NOMO-1 (cell line): ENCODE data around the gene LCAT.
"Not testable (repeated sequence)": the region's sequence is repeated elsewhere in the genome, so short reads cannot be mapped to it uniquely, and the experiment has no call there.

Experiments used
- DNase-seq, 2 experiments: peaks; one replicate each; lab custom pipeline; 2025; ENCODE audit not compliant: unreplicated experiment in 2 of 2; lab: John Stamatoyannopoulos, UW

The LCAT gene

DNA sequence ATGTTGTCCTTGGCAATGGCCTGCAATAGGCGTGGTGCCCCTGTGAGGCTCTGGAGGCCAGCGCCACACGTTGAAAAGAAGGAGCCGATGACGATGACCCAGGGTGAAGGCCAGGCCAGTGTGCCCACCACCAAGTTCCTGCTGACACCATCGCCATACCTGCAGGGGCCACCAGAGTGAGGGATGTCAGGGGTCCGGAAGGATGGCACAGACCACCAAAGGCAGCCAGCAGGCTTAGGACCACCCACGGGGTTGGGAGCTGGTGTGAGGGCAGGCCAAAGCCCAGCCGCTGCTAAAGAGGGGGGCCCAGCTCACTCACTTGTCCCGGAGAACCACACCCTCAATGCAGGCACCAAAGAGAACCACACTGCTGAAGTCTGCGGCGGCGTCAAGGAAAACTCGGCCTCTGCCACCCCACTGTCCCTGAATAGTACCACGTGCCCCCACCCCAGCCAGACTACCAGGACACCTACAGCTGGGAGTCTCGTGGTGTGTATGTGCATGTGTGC is 6.5 kb upstream of the LCAT start:
- DNase-seq: no peak

- no peak for DNase-seq
Observed at GRCh38 chr16:67949645-67950044, 5.7 kb upstream of the LCAT start.

GRCh38 chr16:67948015-67948414 is 4.1 kb upstream of the LCAT start:
- no peak for DNase-seq

DNA sequence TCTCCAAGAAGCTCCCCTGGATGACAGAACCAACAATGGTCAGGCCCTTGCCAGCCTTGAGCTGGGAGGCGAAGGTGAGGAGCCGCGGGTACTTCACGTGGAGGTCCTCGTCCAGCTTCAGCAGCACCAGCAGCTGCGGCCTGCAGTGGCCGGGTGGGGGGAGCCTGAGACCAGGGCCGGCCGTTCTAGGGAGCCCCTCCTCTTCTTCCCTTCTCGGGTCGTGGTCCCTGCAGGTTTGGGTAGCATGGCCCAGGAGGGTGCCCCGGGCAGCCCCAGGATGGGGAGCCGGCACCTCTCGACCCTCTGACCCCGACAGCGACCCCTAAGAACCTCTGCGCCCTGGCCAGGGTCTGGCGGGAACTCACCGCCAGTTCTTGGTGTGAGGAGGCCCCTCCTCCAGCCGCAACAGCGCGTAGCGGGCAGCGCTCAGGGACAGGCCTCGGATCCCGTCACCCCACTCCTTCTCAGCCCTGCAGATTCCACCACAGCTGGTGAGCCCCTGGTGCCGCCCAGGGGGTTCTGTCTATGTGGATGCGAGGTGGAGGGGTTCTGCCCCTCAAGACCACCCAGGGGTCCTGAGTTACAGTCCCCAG is 3.1 kb upstream of the LCAT start:
- DNase-seq: no peak

DNA sequence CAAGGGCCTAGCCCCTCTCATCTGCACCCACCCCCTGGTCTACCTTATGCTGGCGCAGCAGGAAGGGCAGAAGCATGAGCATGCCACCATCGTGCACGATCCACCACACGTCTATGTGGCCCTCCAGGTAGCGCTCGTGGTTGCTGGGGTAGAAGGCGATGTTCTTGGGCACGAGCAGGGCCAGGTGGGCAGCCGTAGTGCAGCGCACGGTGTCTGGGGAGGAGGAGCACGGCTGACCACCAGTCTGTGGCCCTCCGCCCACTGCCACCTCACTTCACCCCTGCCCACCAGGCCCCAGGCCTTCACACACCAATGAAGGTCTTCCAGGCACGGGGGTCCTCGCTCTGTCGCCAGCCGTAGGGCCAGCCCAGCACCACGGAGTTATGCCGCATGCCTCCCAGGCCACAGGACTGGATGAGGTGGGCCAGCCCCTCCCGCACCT is 2.2 kb upstream of the LCAT start:
- DNase-seq: no peak

- no peak for DNase-seq
Observed at GRCh38 chr16:67945392-67945933, 1.5 kb upstream of the LCAT start.

GRCh38 chr16:67944690-67945391 is 921 bp upstream of the LCAT start:
- DNase-seq: no peak

- DNase-seq: no peak
Observed at GRCh38 chr16:67943256-67943618, 683 bp downstream of the LCAT start.

DNA sequence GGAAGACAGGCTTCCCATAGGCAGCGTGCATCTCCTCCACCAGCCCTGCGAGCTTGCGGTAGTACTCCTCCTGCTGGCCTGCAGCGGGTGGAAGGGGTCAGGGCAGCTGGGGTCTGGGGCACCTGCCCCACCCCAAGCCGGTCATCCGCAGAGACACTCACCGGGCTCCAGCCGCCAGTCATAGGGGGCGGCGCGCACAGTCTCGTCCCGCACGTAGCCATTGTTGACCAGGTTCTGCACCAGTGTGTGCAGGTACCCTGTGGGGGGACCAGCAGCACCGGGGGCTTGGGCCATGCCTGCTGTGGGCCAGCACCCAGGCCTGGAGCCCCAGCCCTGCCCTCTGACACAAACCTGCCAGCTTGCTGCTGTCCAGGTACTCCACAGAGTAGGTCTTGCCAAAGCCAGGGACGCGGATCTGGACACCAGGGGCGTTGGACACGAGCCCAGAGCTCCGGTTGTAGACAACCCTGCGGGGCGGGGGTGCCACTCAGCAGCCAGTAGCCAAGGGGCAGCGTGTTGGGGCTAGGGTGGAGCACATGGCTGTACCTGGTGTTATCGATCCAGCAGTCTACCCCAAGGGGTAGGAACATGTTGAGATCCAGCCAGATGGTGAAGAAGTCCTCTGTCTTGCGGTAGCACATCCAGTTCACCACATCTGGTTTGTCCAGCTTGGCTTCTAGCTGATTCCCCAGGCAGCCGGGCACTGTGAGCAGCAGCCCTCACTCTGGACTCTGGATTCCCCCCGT is 1.2 kb downstream of the LCAT start:
- no peak for DNase-seq

GRCh38 chr16:67942200-67942509 is 1.8 kb downstream of the LCAT start:
- DNase-seq: peak; percentile 11 to 17

DNA sequence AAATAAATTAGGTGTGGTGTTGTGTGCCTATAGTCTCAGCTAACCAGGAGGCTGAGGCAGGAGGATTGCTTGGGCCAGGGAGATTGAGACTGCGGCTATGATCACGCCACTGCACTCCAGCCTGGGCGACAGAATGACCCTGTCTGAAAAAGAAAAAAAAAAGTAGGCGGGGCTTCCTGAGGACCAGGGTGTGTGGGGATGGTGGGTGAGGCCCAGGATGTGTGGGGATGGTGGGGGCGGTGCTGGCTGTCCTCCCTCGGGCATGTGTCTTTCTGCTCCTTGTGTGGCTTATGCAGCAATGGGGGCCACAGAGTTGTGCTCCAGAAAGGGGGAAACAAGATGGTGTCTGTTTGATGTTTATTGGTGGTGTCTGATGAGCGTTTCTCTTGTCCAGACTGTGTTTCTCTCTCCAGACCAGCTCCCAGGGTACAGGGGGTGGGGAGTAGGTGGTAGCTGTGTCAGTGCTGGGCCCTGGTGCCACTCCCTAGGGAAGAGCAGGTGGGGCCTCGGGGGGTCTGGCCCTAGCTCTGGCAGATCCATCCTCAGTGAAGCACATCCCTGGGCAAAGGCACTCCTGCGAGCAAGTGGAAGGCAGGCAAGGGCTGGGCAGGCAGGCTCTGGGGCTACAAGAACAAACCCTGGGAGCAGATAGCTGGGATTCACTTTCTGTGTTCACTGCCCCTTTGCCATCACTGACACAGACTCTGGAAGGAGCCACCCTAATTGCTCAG is 2.3 kb downstream of the LCAT start:
- DNase-seq: no peak

DNA sequence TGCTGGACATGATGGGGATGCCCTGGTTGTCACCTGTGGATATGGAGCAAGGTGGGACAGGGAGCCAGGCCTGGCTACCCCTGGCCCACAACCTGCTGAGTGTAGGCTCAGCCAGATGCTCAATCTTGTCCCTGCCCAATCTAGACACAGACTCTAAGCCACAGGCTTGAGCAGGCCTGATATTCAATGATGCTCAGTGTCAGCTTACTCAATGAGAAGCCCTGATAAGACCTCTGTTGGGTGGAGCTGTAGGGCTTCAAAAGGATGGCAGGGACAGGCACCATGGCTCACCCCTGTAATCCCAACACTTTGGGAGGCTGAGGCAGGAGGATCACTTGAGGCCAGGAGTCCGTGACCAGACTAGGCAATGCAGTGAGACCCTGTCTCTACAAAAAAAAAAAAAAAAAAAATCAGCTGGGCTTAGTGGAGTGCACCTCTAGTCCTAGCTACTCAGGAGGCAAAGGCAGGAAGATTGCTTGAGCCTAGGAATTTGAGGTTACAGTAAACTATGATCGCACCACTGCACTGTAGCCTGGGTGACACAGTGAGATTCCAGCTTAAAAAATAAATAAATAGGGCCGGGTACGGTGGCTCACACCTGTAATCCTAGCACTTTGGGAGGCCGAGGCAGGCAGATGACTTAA is 3.4 kb downstream of the LCAT start:
- DNase-seq: no peak

GRCh38 chr16:67939507-67940445 is 4.1 kb downstream of the LCAT start:
- DNase-seq: no peak

- not testable (repeated sequence) for DNase-seq
Observed at GRCh38 chr16:67937713-67938112, 6.2 kb downstream of the LCAT start.

DNA sequence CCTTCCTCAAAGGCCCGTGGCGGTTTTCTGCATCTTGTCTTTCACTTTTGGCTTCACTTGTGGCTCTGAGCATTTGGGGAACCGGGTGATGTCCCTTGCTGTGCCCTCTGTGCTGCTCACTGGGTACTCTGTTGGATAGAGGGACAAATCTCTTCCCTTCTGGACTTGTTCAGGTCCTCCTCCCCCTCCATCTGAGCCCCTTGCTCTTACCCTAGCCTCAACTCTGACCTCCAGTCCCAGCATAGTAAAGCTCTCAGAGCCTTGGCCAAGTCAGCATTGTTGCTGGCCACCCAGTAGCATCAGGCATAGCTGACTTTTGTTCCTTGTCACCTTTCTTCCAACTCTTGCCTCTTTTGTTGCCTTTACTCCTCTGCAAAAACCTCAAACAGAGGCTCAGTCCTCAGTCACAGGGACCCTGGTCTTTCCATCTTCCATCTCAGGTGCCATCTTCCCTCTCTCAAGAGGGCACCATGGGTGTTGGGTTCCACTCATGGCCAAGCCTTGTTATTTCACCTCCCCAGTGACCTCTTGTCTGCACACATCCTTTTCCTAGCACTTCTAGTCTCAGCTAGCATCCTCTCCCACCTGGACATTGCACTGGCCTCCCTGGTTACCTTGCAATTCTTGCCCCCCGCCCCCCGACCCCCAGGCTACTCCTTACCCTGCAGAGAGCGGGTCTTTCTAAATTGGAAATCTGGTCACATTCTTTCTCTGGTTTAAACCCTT is 6.9 kb downstream of the LCAT start:
- DNase-seq: peak; percentile 94 to 98

DNA sequence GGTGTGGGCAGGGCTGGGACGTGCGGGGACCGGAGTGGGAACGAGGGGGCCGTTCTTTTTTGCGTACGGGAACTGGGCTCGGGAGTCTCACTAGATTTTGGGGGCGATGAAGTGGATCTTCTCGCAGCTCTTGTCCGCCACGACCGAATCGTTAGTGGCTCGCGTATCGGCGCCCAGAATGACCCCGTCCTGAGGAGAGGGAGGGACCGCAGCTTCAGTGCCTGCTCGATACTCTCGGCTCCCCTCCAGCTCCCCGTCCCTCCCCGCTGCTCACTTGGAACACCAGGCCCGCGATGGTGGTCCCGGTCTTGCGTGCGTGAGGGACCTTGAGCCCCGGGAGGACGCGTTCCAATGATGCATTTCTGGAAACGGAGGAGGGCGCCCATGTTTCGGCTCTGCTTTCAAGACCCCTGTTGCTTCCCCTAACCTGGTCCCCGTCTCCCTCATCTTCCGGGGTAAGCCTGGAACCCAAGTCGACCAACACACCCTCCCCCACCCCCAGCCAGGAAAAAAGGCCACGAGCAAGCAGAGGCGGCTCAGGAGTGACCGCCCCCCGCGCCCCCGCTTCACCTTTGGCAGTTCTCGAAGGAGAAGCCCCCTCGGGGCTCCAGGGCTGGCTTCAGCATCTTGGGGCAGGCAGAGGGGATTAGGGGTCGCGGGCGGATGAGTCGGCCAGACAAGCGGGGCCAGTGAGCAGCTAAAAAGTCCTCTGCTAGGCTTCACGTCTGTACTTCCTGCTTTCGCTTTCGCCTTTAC is 7.6 kb downstream of the LCAT start, which contains the start of gene PSMB10:
Gene PSMB10 (minus strand): TSS at position 727 of the 756 bp plus-strand sequence. CDS start 101 bp downstream, at position 626.
- no peak for DNase-seq

- peak; percentile 95 to 96 for DNase-seq
Observed at GRCh38 chr16:67935402-67936123, 8.4 kb downstream of the LCAT start.
